Lung microvascular endothelial cell (primary cell): ENCODE results near the gene UNC79. TPM values are rescaled to one million over a fixed set of nuclear protein-coding genes. Genes with fewer than 3 reads are reported as not detected.
A peak's percentile ranks its signal among the peaks of the same experiment; 100 is the strongest.

Experiments
- DNase-seq, 2 donors: peaks; one replicate each; pipeline versions ENCODE4 v3.0.0 to v3.0.0-alpha.2; 2010; ENCODE audit warnings: low read depth in 2 of 2
- total RNA-seq: library from RNA; depleted of rRNA; stranded (reverse); fragments of >200 nt; gene quantifications from 2 replicates; pipeline ENCODE4 v1.2.1, GENCODE V29; 2014

The UNC79 gene
- total RNA-seq, 1 donor from 2014 or later: not detected

DNA sequence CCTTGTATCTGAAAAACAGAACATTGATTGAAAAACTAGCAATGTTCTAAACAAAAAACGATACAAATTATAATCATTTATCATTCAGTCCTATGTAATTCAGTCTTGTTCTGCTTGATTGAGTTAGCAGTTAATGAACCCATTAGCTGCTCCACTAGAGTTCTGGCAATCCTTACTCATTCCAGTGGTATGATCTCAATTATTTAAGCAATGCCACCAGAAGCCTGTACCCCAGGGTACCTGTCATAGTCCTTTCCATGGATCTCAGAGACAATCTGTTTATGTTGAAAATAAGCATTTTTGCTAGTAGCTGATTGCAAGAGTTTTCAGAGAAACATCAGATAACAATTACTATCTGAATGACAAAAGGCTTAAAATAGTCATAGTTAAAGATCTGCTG lies 115.9 kb downstream of the UNC79 start:
- DNase-seq: no peak

DNA sequence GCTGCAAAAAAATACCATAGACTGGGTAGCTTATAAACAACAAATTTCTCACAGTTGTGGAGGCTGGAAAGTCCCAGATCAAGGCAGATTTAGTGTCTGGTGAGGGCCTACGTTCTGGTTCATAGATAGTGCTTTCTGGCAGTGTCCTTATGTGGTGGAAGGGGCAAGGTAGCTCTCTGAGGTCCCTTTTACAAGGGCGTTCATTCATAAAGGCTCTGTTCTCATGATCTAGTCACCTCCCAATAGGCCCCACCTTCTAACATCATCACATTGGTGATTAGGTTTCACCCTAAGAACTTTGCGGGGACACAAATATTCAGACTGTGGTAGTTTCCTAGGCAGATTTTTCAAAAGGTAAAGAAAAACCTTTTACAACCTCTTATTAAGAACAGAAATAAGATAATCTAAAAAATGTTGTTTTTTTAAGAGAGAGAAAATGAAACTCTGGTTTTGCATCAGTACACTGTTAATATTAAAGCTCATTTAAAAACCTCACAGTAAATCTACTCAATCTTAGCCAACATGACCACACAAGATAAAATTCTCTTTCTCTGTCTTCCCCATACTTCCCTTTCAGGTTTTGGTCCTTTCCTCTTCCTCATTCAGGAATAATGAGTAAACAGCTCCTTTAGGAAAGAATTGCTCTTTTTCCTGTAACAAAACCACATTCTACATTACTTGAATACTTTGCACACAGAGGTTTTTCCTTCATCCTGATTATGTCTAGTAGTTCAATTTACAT lies 117.5 kb downstream of the UNC79 start:
- no peak for DNase-seq

DNA sequence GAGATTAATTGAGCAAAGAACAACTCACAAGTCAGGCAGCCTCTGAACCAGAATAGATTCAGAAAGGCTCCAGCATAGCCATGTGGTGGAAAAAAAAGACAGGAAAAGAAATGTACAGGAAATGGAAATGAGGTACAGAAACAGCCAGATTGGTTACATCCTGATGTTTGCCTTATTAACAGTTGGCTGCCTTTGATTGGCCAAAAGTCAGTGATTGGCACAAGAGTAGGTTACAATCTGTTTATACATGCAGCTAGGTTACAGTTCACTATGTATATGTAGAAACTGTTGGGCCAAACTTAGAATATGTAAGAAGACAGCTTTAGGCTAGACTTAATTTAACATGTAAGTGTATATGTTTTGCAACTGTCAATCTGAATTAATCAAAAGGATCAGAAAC lies 118.9 kb downstream of the UNC79 start:
- DNase-seq: peak in 1 of 2 donors; percentile 53

DNA sequence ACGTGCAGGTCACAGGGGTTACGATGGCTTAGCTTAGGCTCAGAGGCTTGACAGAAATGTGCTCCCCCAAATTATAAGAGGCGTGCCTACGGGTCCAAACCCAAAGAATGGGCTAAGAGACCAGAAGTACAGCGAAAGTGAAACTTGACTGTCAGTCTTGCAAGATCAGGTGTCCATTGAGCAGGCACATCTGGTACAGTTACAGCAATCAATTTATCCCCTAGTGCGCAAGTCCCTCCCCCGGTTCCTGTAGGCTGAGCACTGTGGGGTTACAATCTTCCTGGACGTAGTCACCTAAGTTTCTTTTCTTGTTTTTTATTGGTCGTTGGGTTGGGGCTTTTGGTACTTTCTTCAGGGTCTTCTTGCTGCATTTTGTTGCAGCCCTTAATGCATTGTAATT lies 134.2 kb downstream of the UNC79 start:
- DNase-seq: no peak

DNA sequence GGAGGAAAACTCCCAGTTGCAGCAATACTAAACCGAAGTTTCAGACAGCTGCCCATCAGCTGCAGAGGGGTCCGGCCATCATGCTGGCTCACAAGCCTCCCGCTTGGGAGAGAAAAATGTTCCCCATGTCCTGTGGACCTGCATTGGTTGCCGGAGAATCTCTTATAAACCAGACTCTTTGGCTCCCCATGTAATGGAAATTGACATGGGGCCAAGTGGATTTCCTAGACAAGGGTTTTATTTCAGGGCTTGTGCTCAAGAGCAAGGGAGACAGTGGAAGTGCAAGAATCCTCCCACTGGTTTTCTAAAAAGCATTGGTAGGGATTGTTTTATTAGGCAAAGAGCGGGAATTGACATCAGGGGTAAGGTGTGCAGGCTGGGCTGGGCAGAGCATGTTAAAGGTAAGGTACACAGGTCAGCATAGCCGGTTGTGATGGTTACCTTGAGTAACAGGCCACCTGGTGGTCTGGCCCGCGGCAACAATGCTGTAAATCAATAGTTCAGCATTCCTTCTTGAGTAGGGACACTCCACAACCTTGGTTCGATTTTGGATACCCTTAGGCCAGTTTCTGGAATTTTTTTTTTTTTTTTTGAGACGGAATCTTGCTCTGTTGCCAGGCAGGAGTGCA lies 135.4 kb downstream of the UNC79 start:
- DNase-seq: no peak

DNA sequence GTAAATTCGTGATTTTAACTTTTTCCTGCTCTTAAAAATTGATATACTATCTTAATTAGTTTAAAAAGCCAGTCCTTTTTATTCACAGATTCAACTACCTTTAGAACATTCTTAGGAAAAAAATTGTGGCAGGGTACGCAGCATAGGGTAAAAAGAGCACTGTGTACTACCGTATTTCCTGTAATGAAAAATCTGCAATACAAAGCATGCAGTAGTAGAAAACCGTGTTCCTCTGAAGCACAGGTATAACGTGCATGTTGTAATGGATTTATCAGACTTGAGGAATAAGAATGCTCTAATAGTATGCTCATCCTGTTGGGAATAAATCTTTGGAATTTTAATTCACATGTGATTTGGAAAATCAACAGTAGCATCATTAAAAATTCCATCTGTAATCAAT lies 140.5 kb downstream of the UNC79 start:
- DNase-seq: no peak

DNA sequence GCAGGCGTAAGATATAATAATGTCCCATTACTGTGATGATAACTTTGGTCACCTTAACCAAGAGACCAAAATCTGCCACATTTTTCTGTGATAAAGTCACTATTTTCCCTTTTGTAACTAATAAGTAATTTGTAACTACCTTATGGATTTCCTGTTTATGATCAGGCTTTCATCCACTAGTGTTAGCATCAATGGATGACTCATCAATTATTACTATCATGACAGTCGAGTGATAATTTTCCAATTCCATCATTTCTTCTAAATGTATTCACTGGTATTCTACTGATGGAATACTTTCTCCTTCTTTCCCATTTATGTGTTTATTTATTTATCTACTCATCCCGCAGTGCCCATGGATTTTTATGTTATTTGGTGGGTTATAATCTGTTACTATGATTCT lies 148.4 kb downstream of the UNC79 start:
- no peak for DNase-seq

DNA sequence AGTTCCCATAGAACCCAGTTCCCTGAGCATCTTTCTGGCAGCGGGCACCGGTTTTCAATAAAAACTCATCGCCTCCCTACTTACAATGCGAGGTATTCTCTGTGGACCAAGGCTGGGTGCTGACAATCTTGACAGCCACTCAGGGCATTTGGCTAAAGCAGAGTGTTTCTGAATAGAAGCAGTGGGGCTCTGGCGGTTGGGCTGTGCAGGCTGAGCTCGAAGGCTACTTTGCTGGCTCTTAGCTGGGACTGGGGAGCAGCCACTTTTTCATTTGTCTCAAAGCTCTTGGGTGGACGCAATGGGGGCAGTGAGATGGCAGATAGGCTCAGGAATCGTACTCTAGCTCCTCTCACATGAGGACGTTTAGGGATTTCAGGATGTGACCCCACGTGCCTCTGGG lies 151.8 kb downstream of the UNC79 start:
- DNase-seq: no peak

DNA sequence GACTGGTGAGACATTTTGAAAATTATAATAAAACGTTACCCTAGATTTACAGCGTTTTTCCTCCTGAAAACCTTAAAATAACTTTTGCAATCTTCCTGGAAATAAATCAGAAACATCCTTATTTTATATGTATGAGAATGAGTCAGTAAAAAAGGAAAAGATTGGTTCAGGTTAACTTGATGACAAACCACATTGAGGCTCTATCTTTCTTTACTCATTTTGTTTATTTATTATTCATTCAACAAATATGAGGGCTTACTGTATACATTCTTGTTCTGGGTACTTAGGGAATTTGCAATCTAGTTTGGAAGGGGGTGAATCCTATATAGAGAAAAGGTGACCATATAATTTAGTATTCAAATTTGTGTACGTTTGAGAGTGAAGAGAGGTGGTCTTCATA lies 156.6 kb downstream of the UNC79 start:
- DNase-seq: no peak

DNA sequence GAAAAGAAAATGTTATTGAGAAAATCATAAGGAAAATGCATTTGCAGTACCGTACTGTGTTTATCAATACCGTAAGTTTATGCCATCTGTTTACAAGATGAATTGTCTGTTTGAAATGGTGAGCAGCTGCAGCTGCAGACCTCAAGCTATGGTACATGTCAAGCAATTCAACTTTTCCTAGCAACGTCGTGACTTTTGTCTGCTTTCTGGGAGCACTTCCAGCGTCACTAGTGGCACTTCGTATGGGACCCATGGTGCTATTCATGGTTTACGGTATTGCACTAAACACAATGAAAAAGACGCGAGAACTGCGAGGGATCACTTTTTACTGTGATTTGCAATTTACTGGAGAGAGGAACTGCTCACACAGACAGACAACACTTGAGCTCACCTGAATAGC lies 160.8 kb downstream of the UNC79 start:
- DNase-seq: no peak

DNA sequence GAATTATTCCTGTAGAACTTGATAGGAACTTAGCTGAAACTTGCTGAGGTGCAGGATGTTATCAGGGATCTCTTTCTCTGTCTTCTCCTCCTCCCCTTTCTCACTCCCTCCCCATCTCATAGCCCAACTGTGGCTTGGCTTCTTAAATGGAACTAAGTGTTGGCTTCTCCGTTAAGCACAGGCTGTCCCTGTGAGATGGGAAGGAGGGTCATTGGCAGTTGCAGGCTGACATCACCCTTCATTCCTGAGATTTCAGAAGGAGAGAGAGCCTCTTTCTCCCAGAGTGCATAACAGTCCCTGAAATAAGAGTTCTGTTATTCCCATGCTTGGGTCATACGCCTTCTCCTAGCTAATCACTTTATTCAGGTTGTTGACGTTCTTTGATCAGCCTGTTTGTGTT lies 162.0 kb downstream of the UNC79 start:
- no peak for DNase-seq

DNA sequence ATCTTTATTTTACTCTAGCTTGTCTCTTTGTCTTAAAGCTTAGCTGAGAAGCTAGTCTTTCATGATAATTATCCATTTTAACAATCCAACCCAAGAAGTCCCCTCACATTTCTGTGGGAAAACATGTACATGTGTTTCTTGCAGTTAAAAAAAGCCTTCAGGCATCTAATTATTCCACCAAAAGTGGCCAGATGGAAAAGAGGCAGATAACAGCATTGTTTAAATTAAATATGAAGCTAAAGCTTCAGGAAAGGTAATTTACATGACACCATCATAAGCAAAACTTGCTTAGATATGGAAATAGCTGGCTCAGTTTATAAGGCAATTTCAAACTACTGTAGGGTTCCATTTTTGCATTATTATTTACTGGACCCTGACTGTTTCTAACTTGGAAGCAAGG lies 175.4 kb downstream of the UNC79 start:
- DNase-seq: no peak

DNA sequence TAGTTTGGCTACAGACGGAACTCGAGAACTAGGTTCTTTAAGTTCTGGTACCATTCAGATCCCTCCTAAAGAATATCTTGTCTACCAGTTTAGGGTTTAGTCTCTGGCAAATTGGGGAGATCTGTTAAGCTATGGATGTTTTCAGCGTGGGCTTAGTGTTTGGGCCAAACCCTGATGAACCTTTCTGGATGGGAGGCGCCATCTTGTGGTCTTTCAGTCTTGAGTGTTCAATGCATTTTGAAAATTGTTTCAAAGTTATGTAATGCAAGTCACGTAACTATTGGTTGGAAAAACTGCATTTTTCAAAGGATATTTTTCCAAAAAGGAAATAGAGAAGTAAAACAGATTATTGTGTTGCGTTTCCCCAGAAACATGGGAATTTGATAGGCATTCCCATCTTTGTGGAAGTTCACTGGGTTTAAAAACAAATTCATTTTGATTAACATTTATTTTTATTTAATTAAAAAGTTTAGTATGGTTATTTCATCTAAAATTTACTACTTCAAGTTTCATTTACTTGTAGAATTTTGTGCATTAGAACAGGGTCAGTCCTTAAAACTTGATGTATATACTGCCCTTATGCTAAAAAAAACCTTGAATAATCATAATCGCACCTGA lies 188.5 kb downstream of the UNC79 start:
- DNase-seq: peak; percentile 57 to 70

DNA sequence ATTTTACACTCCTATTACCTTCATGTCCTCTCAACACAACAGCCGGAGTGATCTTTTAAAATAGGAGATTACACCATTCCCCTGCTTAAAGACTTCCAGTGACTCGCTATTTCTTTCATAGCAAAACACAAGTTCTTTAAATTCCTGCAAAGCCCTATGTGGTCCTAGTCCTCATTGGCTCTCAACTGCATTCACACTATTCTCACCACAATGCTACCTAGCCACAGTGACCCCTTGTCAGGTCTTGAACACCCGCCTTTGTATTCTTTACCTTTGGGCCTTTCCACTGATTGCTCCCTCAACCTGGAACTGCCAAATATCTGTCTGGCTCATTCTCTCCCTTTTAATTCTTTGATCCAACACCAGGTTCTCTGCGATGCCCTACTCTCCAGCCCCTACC lies 197.3 kb downstream of the UNC79 start:
- DNase-seq: no peak

DNA sequence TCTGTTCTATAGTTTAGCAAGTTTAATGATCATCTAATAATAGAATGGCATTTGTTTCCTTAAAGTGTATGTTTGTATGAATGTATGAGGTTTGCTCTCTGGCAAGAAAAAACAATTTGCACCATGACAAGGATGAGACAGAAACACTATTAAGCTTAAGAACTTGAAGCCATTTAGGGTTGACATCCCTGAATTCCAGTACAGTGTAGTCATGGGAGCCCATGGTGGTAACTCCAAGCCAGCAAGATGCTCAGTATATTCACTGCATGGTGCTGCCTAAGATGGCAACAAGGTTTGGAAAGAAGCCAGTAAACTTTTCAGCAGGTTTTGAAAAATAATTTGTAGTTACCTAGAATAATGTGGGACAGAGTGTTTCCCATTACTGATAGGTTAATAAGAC lies 198.9 kb downstream of the UNC79 start:
- no peak for DNase-seq

DNA sequence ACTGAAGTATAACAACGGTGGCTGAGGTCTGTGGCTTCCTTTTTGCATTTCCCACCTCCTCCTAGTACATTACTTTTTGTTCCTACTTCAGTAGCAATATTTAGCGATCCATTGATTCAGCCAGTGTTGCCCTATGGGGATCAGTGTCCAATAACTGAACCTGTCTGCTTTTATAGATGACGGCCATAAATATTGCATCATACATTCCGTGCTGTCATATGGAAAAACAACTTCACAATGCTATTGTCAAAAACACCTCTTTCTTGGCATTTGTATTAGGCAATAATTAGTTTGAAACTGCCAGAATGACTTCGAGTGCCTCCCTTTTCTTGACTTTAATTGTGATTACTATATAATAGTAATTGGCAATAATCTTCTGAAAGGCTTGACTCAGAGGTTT lies 208.1 kb downstream of the UNC79 start:
- DNase-seq: no peak

DNA sequence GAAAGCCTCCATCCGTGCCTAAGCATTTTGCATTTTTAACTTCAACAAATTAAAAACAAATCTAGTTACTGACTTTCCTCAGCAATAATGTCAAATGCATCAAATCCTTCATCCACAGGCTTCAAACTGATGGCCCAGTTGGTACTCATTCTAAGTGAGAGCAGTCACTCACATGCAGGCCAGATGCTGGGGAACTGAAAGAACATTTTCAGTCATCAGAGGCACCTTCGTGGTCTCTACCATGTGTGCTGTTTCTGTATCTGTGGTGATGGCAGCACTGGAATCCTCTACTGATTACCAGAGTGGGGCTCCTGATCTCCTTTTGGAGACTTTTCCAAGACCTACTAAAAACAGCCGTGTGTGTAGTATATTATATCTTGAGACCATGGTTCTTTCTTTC lies 212.4 kb downstream of the UNC79 start:
- DNase-seq: no peak

DNA sequence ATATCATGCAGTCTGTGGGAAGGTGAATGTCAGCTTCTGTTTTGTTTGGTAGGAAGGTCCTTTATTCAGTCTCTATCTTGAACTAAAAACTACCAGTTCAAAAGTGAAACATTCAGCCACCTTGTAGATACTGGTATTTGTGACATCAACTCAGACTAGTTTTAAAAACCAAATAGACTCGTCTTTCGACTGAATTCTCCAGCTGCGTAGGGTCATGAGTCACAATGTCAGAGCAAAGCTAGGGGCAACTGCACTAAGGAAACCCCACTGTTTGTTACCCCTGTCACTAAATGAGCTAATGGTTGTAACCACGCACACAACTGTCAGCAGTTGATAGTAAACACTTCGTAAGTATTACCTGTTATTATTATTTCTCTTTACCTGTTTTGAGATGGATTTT lies 212.9 kb downstream of the UNC79 start:
- no peak for DNase-seq

DNA sequence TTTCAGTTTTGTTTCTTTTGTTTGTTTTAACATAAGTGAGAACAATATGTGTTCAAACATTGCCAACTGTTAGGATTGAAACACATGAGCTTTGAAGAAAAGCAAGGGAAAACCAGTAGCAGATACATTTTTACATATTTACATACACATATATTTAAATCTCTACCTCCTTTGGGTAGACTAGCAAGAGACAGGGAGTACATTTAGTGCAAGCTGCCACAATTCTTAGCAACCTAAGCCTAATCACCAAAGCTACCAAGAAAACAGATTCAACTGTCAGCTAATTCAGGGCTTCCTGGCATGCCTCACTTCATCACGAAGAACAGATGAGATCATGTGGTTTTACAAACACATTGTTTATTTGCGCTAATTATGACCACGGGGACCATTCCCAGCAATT lies 214.5 kb downstream of the UNC79 start:
- DNase-seq: no peak

DNA sequence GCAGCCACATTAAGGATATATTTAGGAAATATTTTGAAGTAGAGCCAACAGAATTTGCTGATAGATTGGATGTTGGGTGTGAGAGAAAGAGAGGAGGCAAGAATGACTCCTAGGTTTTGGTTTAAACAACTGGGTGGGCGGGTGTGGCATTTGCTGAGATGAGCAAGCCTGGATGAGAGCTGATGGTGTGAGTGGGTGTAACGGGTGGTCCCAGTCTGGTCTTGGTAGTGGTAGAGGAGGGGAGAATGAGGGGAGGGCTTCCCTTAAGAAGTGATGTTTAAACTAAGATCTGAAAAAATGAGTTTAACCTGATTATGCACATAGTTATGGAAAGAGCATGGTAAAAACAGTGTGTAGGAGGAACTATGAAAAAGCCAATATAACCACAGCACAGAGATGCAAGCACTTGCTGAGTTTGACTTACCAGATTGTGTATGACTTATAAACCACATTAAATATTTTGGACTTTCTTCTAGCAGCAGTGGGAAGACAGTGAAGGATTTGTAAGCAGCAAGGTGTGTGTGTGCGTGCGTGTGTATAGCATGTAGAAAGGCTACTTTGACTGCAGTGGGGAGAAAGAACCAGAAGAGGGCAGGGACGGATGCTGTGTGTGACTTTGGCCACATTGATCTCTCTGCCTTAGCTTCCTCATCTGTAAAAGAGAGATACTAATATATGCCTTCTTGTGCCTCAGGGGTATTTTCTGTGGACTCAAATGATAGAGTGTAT lies 217.9 kb downstream of the UNC79 start:
- DNase-seq: no peak

DNA sequence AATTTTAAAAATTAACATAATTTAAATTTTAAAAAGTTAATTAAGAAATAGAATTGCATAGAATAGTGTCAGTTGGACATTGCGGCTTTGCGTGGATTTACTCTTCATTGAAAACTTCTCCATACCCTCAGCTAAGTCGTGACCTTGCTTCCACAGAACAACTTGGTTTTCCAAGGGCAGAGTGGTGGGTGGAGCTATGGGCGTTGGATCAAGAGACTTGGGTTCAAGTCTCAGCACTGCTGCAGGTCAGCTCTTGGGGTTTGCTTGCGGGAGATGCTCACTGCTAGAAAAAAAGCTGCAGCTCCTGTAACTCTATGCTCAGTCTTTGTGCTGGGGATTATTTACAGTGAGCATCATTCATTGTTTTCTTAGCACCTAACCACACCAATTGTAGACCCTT lies 223.9 kb downstream of the UNC79 start:
- DNase-seq: no peak

DNA sequence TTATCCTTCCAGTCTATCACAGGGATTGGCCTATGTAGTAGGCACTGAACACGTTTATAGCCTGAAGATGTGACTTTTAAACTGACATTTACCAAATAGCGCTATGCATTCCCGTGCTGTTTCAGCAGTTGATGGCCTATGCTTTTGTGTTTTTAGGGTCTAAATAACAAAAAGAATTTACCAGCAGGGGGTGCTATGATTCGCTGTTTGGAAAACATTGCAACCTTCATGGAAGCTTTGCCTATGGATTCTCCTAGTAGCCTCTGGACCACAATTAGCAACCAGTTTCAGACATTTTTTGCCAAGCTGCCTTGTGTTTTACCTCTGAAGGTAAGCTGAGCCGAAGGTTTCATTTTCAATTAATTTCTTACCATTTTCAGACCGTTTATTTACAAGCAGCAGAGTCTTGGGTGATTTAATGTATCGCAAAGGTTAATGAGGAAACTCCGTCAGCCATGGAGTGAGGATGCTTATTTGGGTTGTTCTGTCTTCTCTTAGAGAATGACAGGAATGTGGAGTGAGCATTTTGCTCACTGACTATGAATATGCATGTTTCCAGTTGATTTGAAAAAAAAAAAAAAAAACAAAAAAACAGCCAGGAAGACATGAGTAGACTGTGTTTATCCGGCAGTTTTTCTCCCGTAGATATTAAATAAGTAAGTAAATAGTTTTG lies 224.5 kb downstream of the UNC79 start:
- peak; percentile 52 to 57 for DNase-seq
